HepG2 (cell line): Measurements from ENCODE around the gene HOXD9. TPM values are rescaled to one million over a fixed set of nuclear protein-coding genes. Genes with fewer than 3 reads are reported as not detected.
A peak's percentile ranks its signal among the peaks of the same experiment; 100 is the strongest.

ENCODE experiments used
- ATAD3A ChIP-seq: sonication (generic); formaldehyde crosslinking; IDR thresholded peaks from 2 replicates; pipeline ENCODE4 v1.4.0; 2020; ENCODE audit warnings: missing genetic modification reagents
- ETV5 ChIP-seq: IDR thresholded peaks from 2 replicates; pipeline ENCODE4 v1.6.1; 2018; ENCODE audit warnings: missing biosample characterization, missing genetic modification reagents, inconsistent platforms, borderline replicate concordance
- FOXC1 ChIP-seq: sonication (generic); formaldehyde crosslinking; IDR thresholded peaks from 2 replicates; pipeline ENCODE4 v1.8.0; 2022; ENCODE audit warnings: mild to moderate bottlenecking, missing genetic modification reagents, borderline replicate concordance
- IKZF1 ChIP-seq: fragments of 450-650 bp; IDR thresholded peaks from 2 replicates; pipeline ENCODE4 v1.7.1; 2016
- LRRFIP1 ChIP-seq: sonication (generic); formaldehyde crosslinking; conservative IDR thresholded peaks from 2 replicates; pipeline ENCODE4 v1.4.0; 2020; ENCODE audit warnings: missing genetic modification reagents
- MAFF ChIP-seq: IDR thresholded peaks from 2 replicates; pipeline ENCODE4 v1.6.1; 2011; ENCODE audit warnings: low read depth, low read length, improper control_type of control experiment
- NFIC ChIP-seq: IDR thresholded peaks from 2 replicates; pipeline ENCODE4 v1.6.1; 2012; ENCODE audit warnings: mild to moderate bottlenecking, low read length, inconsistent platforms
- PCBP1 ChIP-seq: fragments of 200-400 bp; formaldehyde crosslinking; IDR thresholded peaks from 2 replicates; pipeline ENCODE4 v1.6.1; 2017; ENCODE audit warnings: mild to moderate bottlenecking, low read depth, low read length, borderline replicate concordance
- RAD21 ChIP-seq: fragments of 450-650 bp; formaldehyde crosslinking; IDR thresholded peaks from 2 replicates; pipeline ENCODE4 v1.5.0; 2020; ENCODE audit warnings: mild to moderate bottlenecking
- STAT6 ChIP-seq: sonication (generic); formaldehyde crosslinking; IDR thresholded peaks from 2 replicates; pipeline ENCODE4 v1.4.0; 2020; ENCODE audit warnings: missing genetic modification reagents, mild to moderate bottlenecking, borderline replicate concordance
- TAF1 ChIP-seq: sonication (generic); formaldehyde crosslinking; IDR thresholded peaks from 2 replicates; pipeline ENCODE4 v1.4.0; 2020; ENCODE audit warnings: missing genetic modification reagents
- TERF1 ChIP-seq: sonication (generic); formaldehyde crosslinking; IDR thresholded peaks from 2 replicates; pipeline ENCODE4 v1.8.0; 2022; ENCODE audit warnings: mild to moderate bottlenecking, missing genetic modification reagents, moderate library complexity
- XBP1 ChIP-seq: sonication (generic); formaldehyde crosslinking; IDR thresholded peaks from 2 replicates; pipeline ENCODE4 v1.5.0; 2020; ENCODE audit warnings: missing genetic modification reagents
- ZNF232 ChIP-seq: sonication (generic); formaldehyde crosslinking; IDR thresholded peaks from 2 replicates; pipeline ENCODE4 v1.4.0; 2020; ENCODE audit warnings: missing genetic modification reagents, borderline replicate concordance
- ZNF253 ChIP-seq: sonication (generic); formaldehyde crosslinking; IDR thresholded peaks from 2 replicates; pipeline ENCODE4 v1.8.0; 2022; ENCODE audit warnings: mild to moderate bottlenecking, missing genetic modification reagents, borderline replicate concordance
- ZNF275 ChIP-seq: sonication (generic); formaldehyde crosslinking; IDR thresholded peaks from 2 replicates; pipeline ENCODE4 v1.8.0; 2022; ENCODE audit warnings: missing genetic modification reagents, mild to moderate bottlenecking, inconsistent platforms, borderline replicate concordance
- ZNF292 ChIP-seq: sonication (generic); formaldehyde crosslinking; IDR thresholded peaks from 2 replicates; pipeline ENCODE4 v1.8.1; 2022; ENCODE audit warnings: mild to moderate bottlenecking, low read depth, missing genetic modification reagents, borderline replicate concordance
- ZNF562 ChIP-seq: sonication (generic); formaldehyde crosslinking; IDR thresholded peaks from 2 replicates; pipeline ENCODE4 v1.8.0; 2022; ENCODE audit warnings: missing genetic modification reagents, borderline replicate concordance
- ZNF572 ChIP-seq: sonication (generic); formaldehyde crosslinking; IDR thresholded peaks from 2 replicates; pipeline ENCODE4 v1.5.1; 2020; ENCODE audit warnings: mild to moderate bottlenecking, missing genetic modification reagents
- polyA plus RNA-seq, 8 experiments: library from polyadenylated mRNA; depleted of rRNA in 3 of 8; stranded (reverse) in 7 of 8; unstranded in 1 of 8; fragments of >200 nt; fragmentation: Illumina TruSeq in 4 of 8; extraction: Trizol in 4 of 8; gene quantifications; 2 replicates each; pipeline versions ENCODE4 v1.2.1 to v1.2.3, GENCODE V29; 2011 to 2016; ENCODE audit warnings: low read depth in 4 of 8, missing spikeins in 1 of 8, mixed read lengths in 1 of 8; ENCODE audit not compliant: insufficient read depth in 1 of 8
- total RNA-seq, 5 experiments: library from RNA; depleted of rRNA; stranded (reverse); fragments of >200 nt; fragmentation: Illumina TruSeq; extraction: Trizol; gene quantifications; 2 replicates each; pipeline ENCODE4 v1.2.3, GENCODE V29; 2016; ENCODE audit warnings: low read depth in 1 of 5
- TF ChIP-seq, protein P1 (sequence below): sonication (generic); formaldehyde crosslinking; IDR thresholded peaks from 2 replicates; pipeline ENCODE4 v1.8.0; 2023; ENCODE audit warnings: mild to moderate bottlenecking, missing genetic modification reagents

HOXD9 gene
- total and polyA plus RNA-seq, 2 of the 13 experiments (the other 11 are each of a cell fraction or from before 2014, with no cell fraction given): not detected

DNA sequence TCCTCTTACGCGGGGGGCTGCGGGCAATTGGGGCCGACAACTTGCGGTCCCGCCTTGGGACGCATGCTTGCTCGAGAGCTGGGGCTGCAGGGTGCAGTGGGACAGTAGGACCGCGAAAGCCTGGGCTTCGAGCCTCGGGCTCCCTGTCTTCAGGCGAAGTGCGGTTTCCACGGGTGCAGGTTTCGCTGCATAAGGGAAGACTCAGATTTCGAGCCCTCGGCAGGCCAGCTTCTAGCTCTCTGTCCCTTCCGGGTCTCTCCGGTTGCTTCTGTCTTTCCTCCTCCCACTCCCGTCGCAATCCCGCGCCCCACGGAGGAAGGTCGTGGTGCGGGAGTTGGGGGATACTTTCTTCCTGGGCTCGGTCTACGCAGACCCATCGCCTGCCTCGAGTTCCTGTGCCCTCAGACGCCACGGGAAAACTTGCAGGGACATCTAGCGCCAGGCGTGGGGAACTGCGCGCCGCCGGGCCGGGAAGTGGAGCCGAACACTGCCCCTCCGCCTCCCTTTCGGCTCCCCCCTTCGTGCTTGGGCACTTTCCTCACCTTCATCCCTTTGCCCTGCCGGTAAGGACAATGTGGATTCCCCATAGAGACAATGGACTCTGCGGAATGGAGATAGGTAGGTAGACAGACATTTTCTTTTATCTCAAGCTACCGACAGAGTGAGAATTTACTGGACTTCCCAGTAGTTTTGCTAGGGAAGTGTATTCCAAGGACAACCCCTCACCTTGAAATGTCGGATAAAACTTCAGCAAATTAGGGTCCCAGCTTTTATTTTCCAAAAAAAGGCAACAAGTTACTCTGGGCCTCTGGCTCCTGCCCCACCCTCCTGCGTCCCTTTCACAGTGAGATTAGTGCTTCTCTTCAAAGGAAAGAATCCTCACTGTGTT, 34.2 kb upstream of the HOXD9 start (continued):
- TF ChIP-seq, protein P1, sequence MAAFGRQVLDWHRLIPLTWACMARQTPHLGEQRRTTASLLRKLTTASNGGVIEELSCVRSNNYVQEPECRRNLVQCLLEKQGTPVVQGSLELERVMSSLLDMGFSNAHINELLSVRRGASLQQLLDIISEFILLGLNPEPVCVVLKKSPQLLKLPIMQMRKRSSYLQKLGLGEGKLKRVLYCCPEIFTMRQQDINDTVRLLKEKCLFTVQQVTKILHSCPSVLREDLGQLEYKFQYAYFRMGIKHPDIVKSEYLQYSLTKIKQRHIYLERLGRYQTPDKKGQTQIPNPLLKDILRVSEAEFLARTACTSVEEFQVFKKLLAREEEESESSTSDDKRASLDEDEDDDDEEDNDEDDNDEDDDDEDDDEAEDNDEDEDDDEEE (CRISPR knock-in tag): peak; percentile 72
- TF ChIP-seq LRRFIP1 (CRISPR knock-in tag): no peak
- no peak for TF ChIP-seq NFIC
- no peak for TF ChIP-seq ZNF562
- peak; percentile 11; the same call in 1 of the 2 replicates for TF ChIP-seq ZNF253 (CRISPR knock-in tag)
- TF ChIP-seq ZNF572 (CRISPR knock-in tag): no peak
- peak; percentile 87 for TF ChIP-seq RAD21
- TF ChIP-seq TAF1 (CRISPR knock-in tag): 0 out of 2 replicates have a peak, but pooled peaks have one; percentile 17
- TF ChIP-seq MAFF: no peak
- no peak for TF ChIP-seq TERF1 (CRISPR knock-in tag)
- TF ChIP-seq IKZF1: no peak
- TF ChIP-seq FOXC1 (CRISPR knock-in tag): no peak
- TF ChIP-seq PCBP1: peak; percentile 82; the same call in 1 of the 2 replicates
- TF ChIP-seq ZNF232 (CRISPR knock-in tag): peak; percentile 63; the same call in 1 of the 2 replicates
- peak; percentile 88; the same call in 1 of the 2 replicates for TF ChIP-seq ZNF275
- no peak for TF ChIP-seq STAT6
- TF ChIP-seq ATAD3A (CRISPR knock-in tag): no peak
- 0 out of 2 replicates have a peak, but pooled peaks have one; percentile 49 for TF ChIP-seq ZNF292 (CRISPR knock-in tag)
- TF ChIP-seq XBP1: no peak
- peak; percentile 33; the same call in 1 of the 2 replicates for TF ChIP-seq ETV5 (CRISPR knock-in tag)
